COLO829 (cell line): ENCODE measurements around the gene TAF1A.

ENCODE experiments used
- DNase-seq: peaks from one replicate; pipeline ENCODE4 v3.0.0; 2012; ENCODE audit warnings: low spot score

TAF1A gene

DNA sequence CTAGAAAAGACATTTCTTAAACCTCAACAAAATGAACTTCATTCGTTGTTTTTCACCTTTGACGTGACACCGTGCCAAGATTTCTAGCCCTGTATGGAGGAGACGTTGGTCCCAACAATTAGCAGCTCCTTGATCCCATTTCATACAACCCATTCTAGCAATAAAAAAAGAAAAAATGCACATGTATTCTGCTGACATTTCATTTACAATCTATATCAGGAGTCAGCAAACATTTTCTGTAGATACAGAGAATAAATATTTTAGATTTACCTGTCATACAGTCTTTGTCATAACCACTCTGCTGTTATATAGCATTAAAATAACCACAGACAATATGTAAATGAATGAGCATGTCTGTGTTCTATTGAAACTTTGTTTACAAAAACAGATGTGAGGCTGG, 7.0 kb upstream of the TAF1A start:
- no peak for DNase-seq

DNA sequence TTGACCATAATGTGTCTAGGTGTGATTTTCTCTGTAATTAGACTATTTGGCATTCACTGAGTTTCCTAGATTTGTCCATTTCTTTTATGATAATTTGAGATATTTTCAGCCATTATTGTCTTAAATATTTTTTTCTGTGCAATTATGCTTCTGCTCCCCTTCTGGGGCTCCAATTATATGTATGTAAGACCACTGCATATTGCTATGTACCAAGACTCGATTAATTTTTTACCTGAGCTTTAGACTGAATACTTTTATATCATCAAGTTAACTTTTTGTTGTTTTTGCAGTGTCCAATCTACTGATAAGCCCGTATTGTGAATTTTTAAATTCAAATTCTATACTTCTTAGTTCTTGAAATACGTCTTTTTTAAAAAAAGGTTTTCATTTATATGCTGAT, 5.1 kb upstream of the TAF1A start:
- no peak for DNase-seq

GRCh38 chr1:222592171-222592570, 2.4 kb upstream of the TAF1A start:
- DNase-seq: no peak

DNA sequence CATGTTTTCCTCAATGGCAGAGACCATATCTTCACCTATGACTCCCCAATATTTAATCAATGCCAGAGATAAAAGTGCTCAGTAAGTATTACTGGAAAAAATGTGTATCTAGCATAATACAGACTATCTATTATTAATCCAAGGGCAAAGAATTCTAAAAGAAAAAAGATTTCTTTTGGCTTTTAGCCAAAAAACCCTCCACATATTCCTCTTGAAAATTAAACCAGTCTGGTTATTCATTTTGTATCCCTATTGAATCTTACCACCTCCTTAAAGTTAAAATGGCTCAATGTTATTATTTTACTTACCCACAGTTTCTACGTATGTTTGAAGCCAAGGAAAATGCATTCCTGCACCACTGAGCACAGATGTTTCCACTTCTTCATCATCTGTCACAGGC, 1.6 kb downstream of the TAF1A start:
- no peak for DNase-seq

DNA sequence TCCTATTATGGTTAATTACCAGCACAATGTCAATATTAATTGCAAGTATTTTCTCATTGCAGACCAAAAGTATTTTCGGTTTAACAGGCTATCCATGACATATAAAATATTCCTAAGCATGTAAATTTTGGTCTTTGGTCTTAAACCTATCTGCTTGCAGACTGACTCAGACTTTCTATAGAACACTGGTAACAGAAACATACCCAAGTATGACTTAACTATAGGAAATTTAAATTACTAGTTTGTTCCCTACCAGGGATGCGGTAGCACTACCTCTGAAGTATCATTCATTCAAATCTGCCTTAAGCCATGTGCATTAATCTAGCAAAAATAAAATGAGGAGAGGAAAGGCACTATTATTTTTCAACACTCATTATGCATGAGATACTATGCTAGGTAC, 2.9 kb downstream of the TAF1A start:
- no peak for DNase-seq

DNA sequence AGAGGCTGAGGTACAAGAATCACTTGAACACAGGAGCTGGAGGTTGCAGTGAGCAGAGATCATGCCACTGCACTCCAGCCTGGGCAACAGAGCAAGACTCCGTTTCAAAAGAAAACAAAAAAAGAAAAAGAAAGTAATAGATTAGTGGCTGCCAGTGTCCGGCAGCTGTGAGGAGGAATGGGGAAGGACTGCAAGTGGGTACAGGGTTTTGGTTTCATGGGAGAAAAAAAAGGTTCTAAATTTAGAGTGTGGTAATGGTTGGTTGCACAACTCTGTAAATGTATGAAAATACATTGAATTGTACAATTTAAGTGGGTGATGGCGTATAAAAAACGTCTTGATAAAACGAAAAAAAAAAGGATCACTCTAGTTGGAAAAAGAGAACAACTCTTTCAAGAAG, 6.7 kb downstream of the TAF1A start:
- DNase-seq: no peak

DNA sequence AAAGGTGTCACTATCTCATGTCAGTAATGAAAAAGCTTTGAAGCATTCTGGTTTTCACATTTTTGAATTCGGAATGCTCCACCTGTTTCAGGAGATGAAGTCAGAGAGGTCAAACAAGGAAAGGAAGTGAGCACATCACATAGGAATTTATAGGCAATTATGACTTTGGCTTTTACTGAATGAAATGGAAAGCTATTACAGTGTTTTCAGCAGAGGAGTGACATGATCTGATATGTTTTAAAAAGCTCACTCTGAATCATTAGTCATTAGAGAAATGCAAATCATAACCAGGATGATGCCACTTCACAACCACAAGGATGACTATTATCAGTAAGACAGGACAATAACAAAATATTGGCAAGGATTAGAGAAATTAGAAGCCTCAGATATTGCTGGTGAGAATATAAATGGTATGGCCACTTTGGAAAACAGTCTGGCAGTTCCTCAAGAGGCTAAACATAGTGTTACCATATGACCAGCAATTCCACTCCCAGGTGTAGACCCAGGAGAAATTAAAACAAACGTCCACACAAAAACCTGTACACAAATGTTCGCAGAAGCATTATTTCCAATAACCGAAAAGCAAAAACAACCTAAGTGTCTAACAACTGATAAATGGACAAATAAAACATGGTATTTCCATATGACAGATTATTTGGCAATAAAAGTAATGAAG, 7.5 kb downstream of the TAF1A start:
- DNase-seq: no peak

GRCh38 chr1:222579316-222579715, 10.4 kb downstream of the TAF1A start:
- no peak for DNase-seq

DNA sequence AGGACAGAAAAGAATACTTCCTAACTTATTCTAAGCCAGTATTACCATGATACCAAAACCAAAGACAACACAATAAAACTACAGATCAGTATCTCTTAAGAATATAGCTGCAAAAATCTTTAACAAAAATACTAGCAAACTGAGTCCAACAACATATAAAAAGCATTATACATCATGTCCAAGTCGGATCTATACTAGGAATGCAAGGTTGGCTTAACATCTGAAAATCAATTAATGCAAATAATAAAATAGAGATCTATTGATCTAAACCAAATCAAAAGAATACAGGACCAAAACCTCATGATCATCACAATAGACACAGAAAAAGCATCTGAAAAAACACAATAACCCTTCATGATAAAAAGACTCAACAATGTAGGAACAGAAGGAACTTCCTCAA, 18.9 kb downstream of the TAF1A start:
- no peak for DNase-seq

GRCh38 chr1:222561656-222562055, 28.1 kb downstream of the TAF1A start:
- DNase-seq: no peak

DNA sequence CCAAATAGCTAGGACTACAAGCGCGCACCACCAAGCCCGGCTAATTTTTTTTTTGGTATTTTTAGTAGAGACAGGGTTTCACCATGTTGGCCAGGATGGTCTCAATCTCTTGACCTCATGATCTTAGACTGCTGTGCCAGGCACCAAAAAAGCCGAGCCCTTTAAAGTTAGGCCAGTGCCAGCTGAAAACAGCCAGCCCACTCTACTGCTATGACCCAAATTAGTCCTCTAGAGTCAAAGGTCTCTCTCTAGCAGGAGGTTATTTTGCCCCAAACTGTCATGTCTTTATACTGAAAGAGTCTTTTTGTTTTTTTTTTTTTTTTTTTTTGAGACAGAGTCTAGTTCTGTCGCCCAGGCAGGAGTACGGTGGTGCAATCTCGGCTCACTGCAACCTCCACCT, 32.2 kb downstream of the TAF1A start:
- no peak for DNase-seq

- DNase-seq: no peak
Observed at GRCh38 chr1:222557148-222557547, 32.6 kb downstream of the TAF1A start.

DNA sequence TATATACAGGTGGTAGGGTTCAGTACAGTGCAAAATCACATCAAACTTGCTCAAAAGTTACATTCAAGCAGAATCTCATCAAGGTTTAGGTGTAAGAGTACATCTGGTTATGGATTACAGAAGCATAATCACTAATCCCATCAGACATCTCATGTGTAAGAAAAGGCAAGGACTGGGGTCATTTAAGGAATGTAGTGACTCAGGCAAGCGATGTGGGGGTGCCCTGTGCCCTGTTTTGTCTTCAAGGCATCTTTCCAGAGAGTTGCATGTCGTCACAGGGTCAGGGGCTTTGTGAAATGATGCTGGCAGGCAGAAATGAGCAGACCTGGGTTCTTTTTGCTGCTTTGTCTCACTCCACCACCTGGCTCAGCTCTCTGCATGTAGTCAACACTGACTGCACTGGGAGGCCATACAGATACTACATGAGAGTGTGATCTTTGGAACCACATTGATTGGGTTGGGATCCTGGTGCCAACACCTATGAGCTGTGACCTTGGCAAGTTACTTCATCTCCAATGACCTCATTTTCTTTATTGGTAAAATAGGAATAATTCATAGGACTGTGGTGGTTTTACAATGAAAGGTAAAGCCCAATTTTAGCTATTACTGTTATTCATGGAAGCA, 33.6 kb downstream of the TAF1A start:
- no peak for DNase-seq

DNA sequence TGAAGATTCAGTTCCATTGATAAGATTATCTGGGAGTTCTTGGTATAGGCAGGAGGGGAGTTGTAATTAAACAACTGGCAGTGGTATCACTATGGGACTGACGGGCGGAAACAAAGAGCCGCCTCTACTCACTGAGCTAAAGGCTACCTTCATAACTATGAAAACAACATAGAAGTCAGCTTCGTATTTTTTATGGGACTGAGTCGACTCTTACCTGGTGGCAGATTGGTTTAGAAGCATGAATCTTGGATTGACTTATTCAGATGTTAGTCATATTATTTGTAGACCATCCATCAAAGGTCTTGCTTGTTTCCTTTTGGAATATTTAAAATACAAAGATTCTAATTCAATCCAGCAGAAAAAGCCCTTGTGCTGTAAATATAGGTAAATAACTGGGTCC, 35.6 kb downstream of the TAF1A start:
- no peak for DNase-seq

GRCh38 chr1:222552882-222553281, 36.9 kb downstream of the TAF1A start:
- DNase-seq: no peak

DNA sequence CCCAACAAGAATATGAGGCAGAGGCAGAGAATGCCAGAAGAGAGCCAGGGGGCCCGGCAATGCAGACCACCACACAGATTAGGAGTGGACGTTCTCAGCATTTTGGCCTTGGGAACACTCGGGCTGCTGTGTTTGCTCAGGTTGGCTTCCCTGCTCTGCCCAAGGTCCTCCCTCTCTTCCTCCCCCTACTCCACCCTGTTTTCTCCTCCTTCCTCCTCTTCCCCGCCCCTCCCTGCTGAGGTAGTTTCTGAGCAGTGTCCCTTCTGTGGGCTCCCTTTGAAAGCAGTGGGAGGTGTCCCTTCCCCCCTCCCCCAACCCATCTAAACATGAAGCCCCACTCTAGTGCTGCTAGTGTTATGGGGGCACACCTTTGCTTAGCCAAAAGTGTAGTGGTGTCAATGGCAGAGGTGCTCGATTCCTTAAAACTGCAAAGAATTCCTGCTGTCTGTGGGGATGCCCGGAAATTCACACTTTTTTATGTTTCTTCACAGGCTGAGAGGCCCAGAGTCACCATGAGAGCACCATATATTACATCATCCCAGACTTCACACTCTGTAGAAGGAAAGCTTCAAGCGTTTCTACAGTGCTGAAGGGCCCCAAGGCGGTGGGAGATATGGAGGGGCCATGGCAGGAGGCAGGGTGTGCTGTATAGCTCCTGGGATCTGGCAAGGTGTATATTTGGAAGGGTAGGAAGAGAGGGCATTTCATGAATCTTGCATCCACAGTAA, 41.6 kb downstream of the TAF1A start, which contains the start of gene HHIPL2:
TSS of gene HHIPL2 (minus strand) at position 161 of the 728 bp plus-strand sequence. CDS start at position 101, 60 bp downstream.
- no peak for DNase-seq

DNA sequence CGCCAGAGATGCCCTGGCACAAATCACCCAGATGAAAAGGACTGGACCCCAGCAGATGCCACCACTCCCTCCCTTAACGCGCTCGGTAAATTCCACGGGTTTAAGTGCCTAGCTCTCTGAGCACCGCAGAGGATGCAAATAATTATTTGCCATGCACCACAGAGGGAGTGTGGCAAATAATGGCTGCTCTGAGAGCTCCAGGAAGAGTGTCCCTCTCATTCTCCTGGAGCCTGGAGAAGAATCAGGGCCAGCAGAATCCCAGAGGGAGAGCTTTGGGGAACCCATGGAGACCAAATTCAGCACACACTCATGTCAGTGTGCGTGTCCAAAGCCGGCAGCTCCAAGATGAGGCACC, 42.5 kb downstream of the TAF1A start:
- DNase-seq: no peak

GRCh38 chr1:222546548-222547259, 43.0 kb downstream of the TAF1A start:
- DNase-seq: peak; percentile 29

GRCh38 chr1:222546091-222546490, 43.6 kb downstream of the TAF1A start:
- DNase-seq: no peak

DNA sequence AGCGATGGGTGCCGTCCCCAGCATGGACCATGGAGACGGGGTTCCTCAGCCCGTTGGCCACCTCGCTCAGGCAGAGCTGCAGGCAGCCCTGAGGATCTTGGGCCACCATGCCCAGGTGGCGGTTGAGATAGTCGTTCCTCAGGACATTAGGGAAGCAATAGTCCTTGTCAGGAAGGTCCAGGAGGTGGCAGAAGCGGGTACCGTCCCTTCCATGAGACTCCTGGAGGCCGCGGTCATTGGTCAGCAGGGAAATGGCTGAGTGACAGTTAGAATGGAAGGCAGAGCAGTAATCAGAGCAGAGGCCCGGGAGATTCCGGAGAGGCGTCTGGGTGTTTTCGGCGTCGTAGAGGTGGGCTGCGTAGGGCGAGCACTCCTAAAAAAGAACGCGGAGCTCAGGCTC, 45.9 kb downstream of the TAF1A start:
- no peak for DNase-seq

- DNase-seq: no peak
Observed at GRCh38 chr1:222540598-222540995, 49.1 kb downstream of the TAF1A start.

GRCh38 chr1:222539951-222540597, 49.7 kb downstream of the TAF1A start:
- no peak for DNase-seq
